HG02610 (cell line): ENCODE results near the gene HEATR5B.
"Not testable (repeated sequence)": the region's sequence is repeated elsewhere in the genome, so short reads cannot be mapped to it uniquely, and the experiment has no call there.

Experiments
- ATAC-seq: cut with Tn5 transposase; IDR thresholded peaks from one replicate; pipeline ENCODE4 v1.9.1; 2021; ENCODE audit warnings: mild to moderate bottlenecking, moderate library complexity; ENCODE audit not compliant: unreplicated experiment

Gene HEATR5B

DNA sequence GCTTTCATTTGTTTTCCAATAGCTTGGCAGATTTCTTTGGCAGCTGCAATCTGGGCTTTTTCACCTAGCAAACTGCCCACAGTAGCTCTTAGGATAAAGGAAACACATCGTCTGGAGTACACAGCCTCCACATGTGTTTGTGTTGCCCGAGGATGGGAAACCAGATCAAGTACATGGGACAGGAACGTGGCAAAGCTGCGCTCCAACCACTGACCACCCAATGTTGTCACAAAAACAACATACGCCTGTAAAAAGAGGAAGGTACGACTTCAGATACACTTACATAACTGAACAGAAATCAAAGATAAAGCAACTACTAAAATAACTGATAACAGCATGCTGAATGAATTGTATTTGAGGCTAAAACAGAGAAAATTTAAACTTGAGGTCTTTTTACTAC lies 15.5 kb downstream of the HEATR5B start:
- no peak for ATAC-seq

DNA sequence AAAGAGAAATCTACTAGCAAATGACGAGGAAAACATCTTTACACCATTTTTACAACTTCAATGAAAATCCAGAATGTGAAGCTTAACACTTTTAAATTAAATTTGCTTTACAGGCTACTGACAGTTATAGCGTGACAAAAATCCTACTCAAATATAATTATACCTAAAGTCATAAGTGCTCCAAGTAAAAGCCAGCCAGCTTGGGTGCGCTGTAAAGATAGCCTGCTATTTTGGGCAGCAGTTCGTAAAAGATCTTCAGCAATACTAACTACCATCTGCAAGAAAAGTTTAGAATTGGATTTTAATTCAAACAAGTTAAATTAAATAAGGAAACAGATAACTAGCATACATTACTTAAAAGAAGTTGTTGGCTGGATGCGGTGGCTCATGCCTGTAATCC lies 22.4 kb downstream of the HEATR5B start:
- ATAC-seq, result no peak

DNA sequence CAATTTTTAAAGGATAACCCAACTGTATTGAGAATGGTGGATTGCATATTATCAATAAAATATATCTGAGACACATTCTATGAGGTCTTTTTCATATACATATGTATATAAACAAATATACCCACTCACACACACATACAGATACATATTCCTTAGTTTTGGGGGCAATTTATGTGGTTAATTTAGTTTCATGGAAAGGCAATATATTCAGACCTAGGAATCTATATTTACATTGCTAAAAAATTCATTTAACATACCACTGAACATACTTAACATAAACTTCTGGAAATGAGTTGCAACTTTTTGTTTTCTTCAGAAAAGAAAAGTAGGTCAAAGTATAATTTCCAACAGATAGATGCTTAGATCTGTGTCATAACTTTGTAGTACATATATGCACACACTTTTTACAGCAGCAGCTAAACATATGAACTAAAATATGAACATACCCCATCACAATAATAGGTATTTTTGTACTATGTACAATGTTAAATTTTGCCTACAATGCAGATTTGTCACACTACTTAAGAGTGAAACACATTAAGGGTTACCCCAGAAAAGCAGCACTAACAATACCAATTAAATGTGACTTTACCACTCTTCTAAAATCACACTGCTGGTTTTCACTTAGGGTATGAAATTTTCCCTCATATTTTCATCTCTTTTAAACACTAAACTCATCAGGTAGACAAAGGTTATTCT lies 23.0 kb downstream of the HEATR5B start:
- no peak for ATAC-seq

DNA sequence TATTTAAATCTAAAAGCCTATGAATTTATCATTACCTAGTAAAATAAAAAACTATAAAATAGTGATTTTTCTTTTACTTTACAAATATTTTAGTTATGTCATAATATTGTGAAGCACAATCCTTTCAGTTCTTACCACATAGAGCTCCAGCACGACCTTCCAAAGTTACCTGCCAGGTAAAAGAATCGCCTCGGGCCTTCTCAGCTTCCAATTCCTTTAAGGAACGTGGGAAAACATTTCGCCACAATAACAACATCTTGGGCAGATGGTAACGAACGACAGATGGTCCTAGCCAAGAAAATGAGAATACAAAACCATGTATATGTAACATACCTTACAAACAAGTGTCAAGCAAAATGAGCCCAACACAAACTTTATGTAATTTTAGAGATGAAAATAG lies 23.7 kb downstream of the HEATR5B start:
- ATAC-seq, result no peak

DNA sequence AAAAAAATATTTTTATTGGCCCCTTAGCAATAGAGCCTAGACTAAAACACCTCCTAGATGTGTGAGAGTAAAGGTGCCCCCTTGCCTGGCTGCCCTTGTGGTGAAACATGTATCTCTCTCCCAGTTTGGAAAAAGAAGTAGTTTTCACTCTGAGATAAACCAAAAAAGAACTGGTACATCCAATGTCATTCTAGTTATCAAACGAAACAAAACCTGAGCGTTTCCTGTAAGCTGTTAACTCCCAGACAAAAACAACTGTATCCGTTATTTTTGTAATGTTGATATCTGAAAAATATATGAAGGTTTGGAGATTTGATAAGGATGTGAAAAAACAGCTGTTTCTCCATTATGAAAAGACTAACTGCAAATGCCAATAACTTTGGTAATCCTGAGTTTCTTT lies 24.3 kb downstream of the HEATR5B start:
- no peak for ATAC-seq

DNA sequence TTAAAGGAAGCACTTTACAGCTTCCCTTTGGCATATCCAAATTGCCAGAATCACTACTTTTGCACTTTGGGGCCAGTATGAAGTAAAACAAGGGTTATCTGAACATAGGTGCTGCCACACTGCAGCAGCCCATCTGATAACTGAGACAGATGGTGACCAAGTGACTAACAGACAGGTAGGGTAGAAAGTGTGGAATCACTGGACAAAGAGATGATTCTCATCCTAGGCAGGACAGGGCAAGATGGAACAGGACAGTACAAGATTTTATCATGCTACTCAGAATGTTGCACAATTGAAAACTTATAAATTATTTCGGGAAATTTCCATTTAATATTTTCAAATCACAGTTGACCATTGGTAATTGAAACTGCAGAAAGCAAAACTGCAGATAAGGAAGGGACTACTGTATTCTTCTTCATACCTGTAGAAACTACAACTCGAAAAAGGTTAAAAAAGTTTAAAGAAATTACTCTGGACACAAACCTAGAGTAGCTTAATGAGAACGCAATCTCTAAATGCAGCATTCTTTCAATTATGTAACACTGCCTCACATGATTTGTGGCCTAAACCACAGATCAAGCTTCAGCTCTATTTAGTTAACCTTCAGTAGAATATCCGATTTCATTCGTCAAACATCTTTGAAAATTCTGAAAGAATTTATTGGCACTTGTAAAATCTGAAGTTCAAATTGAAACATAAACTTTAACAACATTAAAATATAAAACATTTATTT lies 31.4 kb downstream of the HEATR5B start:
- no peak for ATAC-seq

DNA sequence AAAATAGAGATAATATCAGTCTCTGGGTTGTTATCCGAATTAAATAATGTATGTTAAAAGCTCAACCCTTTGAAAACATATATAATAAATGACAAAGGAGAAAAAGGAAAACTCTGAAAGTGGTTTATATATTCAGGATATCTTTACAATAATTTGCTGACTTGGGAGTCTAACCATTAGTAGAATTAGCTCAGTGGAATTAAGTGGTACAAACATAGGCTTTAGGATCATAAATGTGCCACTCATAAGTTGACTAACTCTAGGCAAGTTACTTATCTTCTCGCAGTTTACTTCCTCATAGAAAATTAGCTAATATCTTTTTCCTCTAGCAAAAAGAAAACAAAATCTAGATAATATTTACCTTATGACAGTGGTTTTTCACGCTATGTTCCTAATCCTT lies 44.6 kb downstream of the HEATR5B start:
- ATAC-seq, result no peak

DNA sequence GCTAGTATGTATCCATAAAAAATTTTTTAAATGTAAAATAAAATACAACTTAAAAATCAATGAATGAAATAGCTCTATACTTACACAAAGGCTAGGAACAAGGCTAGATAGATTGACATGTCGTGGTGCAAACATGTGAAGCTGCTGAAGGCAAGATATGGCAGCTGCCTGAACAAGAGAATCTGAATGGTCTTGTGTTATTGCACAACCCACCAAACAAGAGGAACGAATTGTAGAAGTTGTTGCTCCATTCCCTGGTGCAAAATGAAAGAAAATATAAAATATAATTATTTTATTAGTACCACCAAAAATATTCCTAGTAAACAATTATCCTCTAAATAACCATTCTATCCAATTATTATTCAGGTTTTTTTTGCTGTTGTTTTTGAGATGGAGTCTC lies 46.4 kb downstream of the HEATR5B start:
- no peak for ATAC-seq

DNA sequence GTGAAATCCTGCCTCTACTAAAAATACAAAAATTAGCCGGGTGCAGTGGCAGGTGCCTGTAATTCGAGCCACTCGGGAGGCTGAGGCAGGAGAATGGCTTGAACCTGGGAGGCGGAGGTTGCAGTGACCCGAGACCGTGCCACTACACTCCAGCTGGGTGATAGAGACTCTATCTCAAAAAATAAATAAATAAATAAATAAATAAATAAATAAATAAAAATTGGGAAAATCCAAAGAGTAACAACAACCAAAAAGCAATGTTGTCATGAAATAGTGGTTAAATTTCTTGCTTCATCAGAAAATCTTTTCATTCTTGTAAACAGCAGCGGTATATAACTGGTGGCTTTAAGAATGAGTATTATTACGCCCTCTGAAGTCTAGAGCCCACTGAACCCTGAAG lies 54.4 kb downstream of the HEATR5B start:
- no peak for ATAC-seq

DNA sequence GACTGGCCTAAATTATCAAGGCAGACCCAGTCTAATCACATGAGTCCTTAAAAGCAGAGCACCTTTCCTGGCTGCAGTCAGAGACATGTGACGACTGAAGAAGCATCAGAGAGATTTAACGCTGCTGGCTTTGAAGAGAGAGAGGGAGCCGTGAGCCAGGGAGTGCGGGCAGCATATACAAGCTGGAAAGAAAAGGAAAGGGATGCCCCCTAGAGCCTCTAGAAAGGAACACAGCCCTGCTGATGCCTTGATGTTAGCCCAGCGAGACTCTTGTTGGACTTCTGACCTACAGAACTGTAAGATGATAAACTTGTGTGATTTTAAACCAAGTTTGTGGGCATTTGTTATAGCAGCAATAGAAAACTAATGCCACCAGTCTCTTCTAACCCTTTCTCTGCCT lies 58.1 kb downstream of the HEATR5B start:
- ATAC-seq, result no peak

DNA sequence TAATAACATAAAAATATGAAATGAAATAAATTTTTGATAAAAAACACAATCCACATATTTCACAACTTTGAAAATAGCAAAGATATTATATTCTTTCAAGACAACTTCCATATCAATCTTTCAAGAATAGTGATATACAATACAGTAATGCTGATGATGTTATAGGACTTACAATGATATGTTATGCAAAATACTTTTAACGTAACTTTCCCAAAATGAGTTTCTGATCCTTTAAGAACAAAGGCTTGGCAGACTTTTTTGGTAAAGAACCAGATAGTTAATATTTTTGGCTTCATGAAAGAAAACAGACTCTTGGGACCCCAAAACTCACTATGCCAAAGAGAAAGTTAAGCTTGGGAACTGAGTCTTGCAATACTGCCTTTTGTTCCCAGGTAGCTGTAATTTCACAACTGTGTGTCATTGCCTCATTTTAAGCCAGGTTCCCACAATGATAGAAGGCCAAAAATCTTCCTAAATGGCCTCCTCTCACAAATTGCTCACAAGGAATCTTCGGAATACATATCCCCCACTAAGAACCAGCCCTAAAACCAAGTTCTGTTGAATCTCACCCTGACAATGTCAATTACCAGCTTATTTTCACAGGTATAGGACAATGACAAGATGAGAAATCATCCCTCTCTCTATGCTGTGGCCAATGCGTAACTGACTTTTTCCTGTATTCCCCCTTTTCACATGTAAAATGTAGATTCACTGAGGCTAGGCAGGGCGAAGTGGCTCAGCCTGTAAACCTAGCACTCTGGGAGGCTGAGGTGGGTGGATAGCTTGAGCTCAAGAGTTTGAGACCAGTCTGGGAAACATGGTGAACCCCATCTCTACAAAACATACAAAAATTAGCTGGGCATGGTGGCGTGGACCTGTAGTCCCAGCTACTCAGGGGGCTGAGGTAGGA lies 63.0 kb downstream of the HEATR5B start:
- no peak for ATAC-seq

DNA sequence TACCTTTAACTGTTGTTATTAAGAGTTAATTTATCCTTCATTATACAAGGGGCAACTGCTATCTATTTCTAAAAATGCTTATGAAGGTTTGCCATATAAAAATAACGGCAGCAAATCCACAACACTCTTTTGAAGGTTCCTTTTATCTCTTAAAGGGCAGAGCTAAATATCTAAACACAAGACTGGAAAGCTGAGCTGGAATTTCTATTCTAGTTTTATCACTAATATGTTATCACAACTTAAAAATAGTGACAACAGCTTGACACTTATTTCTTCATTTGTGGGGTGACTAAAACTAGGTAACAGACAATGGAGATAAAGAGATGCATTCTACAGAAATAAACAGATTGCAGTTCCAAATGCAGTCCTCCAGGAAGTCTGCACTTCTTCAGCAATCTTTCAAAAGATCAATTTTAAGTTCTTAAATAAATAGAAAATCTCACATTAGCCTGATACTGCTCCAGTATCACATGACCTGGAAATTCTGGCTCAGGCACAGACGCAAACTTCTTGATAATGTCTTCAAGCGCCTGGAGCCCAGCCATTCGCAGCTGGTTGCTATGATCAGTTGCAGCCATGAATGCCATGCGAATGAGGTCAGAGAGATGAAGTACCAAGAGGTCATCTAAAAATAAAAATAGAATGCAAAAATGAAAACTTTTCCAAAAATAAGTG lies 63.8 kb downstream of the HEATR5B start:
- no peak for ATAC-seq

DNA sequence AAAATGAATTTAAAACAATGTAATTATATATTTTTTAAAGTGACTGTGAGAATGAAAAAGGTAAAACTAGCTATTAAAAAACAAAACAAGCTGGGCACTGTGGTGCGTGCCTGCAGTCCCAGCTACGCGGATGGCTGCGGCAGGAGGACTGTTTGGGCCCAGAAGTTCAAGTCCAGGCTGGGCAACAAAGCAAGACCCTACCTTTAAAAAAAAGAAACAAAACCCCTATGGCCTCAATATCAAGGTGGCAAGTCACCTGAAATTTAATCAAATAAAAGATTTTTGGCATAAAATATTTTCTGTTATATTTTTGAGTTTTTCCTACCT lies 70.9 kb downstream of the HEATR5B start:
- ATAC-seq, result peak; percentile 24

DNA sequence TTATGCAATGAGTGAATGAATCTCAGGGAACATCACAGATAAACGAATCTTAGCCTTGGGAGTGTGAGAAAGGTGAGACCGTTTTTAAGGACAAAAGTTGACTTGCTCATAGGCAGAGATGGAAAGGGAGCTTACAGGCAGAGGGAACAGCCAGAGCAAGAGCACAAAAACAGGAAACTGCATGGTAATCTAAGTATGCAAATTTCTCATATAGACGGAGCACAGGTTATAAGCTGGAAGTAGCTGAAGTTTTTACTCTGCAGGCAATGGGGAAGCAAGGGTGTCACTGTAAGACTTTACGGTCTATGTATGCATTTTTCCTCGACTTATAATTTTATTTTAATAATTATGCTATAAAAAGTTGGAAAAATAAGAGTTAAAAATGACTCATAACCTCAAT lies 73.0 kb downstream of the HEATR5B start:
- peak; percentile 45 for ATAC-seq

DNA sequence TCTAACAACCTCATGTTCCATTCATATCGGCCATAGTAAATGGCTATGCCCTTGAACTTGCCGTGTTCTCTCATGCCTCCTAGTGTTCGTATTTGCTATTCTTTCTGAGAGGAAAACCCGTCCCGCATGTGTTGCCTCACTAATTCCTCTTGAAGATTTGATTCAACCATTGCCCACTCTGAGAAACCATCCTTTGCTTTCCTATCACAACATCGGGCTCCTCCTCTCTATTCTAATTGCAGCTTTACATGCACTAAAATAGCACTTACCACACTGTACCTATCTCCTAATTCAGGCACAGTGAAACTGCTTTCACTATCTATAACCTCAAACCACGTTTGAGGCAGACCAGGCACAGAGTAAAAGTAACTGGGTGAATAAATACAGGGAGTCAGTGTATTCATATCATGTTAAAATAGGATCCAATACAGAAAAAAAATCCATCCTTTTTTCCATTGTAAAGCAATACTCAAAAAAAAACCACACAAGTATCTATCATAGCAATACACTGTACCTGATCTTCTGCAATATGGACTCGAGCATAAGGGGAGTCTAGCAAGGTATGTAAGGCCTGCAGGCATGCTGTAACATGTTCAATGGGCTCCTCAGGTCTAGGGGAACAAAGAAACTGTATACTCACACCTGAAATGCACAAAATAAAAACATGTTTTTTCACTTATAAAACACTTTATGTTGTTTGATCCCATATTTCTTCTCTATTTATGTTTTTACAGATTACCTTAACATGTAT lies 78.9 kb downstream of the HEATR5B start:
- ATAC-seq, result peak; percentile 99

DNA sequence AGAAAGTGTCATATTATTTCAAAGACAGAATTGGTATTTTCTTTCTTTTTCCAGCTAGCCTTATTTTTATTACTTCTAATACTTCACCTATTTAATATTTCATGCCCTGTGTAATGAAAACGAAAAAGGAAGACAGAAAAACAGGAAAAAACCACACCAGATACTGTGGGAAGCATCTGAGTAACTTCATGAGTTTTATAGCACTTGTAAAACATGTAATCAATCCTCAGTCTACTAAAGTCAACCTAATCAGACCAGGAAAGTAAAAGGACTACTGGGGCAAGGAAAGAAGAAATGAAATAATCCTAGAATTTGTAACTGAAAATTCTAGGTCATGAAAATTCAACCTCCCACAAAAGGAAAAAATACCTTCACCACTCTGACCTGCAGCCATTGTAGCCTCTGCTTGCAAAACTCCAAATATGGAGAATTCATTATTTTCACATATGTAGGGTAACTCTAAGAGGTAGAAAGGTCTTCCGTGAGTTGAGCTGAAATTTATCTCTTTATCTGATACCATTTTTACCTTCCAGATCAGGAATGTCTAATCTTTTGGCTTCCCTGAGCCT lies 83.1 kb downstream of the HEATR5B start:
- ATAC-seq, result no peak

DNA sequence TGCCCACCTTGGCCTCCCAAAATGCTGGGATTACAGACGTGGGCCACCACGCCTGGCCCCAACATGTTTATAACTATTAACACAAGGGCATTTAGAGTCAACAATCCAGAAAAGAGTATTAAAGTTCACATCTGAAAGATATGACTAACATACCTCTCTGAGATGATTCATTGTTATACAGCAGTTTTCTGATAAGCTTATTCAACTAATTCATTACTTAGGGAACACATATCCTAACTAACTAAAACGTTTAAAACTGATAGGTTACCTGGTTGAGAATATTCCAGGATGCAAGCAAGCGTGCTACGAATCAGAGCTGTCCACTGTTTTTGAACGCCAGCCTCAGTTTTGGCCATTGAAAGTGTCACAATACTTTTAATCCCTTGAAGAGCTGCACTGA lies 83.9 kb downstream of the HEATR5B start:
- no peak for ATAC-seq

DNA sequence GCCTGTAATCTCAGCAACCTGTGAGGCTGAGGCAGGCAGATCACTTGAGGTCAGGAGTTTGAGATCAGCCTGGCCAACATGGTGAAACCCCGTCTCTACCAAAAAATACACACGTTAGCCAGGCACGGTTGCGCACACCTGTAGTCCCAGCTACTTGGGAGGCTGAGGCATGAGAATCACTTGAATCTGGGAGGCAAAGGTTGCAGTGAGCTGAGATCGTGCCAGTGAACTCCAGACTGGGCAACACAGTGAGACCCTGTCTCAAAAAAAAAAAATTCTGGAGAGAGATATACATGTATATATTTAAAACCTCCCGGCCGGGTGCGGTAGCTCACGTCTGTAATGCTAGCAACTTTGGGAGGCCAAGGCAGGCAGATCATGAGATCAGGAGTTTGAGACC lies 84.8 kb downstream of the HEATR5B start:
- ATAC-seq, result not testable (repeated sequence)

DNA sequence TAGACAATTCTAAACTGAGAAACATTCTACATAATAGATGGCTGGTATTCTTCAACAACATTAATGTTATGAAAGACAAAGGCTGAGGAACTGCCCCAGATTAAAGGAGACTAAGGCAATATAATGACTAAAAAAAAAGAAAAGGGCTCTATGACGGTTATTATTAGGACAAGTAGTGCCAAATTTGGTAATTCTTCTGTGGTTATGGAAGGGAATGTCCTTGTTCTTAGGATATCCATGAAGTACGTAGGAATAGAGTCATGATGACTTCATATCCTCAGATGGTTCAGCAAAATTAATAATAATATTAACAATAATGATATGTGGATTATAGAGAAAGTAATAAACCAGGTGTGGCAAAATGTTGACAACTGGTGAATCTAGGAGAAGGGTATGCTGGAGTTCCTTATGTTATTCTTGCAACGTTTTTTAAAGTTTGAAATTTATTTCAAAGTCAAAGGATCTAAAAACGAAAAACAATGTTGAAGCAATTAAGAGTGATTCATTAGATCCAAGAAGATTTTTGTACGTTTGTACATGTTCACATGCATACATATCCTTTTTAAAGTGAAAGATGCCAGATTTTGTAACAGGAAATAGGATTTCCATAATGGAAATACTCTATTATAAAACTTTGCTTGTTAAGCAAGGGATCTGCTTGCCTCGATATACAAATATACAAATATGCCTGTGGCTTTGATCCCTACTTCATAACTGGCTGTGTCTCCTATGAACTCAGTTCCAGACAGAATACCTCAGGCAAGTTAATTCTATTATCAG lies 90.1 kb downstream of the HEATR5B start:
- ATAC-seq, result no peak
